NCI-H1105 treated with DMSO at 0.1 percent for 48 hours (cell line): ENCODE results near the gene USP20.
"Not testable (repeated sequence)": the region's sequence is repeated elsewhere in the genome, so short reads cannot be mapped to it uniquely, and the experiment has no call there.

Experiments used
- DNase-seq: peaks from one replicate; lab custom pipeline; 2025; lab: John Stamatoyannopoulos, UW

USP20 gene

DNA sequence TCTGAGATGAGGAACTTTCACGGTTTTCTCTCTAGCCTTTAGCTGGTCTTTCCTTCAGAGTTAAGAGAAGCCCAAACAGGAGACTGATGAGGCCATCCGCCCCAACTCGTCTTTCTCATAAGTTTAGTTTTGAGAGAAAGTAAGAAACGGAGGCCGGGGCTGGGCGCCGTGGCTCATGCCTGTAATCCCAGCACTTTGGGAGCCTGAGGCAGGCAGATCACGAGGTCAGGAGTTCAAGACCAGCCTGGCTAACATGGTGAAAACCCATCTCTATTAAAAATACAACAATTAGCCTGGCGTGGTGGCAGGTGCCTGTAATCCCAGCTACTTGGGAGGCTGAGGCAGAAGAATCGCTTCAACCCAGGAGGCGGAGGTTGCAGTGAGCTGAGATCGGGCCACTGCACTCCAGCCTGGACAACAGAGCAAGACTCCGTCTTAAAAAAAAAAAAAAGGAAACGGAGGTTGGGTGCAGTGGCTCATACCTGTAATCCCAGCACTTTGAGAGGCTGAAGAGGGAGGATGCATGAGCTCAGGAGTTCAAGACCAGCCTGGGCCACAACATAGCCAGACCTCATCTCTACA, 55.6 kb downstream of the USP20 start:
- not testable (repeated sequence) for DNase-seq

DNA sequence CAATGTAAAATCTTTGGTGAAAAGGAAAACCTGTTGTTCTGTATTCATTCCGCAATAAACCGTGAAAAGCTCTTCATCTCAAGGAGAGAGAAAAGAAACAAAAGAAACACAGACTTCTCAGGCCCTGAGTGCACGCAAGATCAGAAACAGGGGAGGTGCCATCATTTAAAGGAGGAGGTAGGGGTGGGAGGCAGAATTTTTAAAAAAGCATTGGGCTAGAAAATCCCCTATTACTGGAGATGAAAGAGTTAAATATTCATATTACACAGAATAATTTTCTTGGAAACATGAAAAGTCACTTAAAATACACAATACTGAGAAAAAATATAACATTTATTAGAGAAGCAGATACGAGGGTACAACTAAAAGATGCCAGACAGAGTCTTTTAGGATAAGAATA, 56.3 kb downstream of the USP20 start:
- no peak for DNase-seq

GRCh38 chr9:129894120-129894823, 59.0 kb downstream of the USP20 start:
- no peak for DNase-seq

GRCh38 chr9:129895376-129896268, 60.4 kb downstream of the USP20 start:
- no peak for DNase-seq

DNA sequence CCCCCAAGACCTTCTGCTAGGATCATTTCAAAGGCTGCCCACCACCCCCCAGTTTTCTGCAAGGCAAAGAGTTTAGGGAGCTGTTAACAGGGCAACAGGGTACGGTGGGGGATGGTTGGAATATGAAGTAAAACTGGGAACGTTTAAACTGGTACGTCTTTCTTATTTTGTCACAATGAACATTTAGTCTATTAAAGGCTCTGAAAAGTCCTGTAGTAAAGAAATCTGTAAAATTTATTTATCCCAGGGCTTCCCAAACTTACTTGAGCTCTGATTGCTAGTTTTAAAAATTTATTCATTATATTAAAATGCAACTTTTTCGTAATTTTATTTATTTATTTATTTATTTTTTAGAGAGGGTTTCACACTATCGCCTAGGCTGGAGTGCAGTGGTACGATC, 62.0 kb downstream of the USP20 start:
- no peak for DNase-seq

- DNase-seq: no peak
Measured at GRCh38 chr9:129898185-129898584, 62.9 kb downstream of the USP20 start.

GRCh38 chr9:129899620-129900019, 64.4 kb downstream of the USP20 start:
- no peak for DNase-seq

GRCh38 chr9:129900263-129901027, 65.2 kb downstream of the USP20 start:
- DNase-seq: no peak

DNA sequence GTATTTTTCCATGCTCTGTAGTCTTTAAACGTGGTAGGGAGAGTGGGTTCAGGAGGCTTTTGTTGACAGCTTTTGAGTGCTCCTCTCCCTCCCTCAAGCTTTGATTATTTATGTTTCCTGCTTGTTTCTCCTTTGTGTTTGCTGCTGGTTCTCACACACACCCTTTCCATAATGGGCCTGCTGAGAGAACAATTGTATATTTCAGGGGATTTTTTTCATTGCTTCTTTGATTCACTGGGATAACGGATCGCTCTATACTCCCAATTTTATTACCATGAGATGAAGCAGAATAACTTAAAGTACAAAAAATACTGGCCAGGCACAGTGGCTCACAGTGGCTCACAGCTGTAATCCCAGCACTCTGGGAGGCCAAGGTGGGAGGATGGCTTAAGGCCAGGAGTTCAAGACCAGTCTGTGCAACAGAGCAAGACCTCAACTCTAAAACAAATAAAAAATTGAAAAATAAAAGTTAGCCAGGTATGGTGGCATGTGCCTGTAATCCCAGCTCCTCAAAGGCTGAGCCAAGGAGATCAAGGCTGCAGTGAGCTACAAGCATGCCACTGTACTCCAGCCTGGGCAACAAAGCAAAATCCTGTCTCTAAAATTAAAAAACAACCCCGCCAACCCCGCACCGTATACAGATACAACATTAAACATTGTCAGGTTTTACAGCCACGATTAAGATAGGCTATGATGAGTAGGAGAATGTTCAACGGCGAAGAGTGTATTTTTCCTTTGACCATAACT, 66.9 kb downstream of the USP20 start:
- no peak for DNase-seq

- no peak for DNase-seq
Measured at GRCh38 chr9:129902740-129903134, 67.5 kb downstream of the USP20 start.

- no peak for DNase-seq
Measured at GRCh38 chr9:129904734-129905133, 69.5 kb downstream of the USP20 start.

GRCh38 chr9:129906298-129906697, 71.0 kb downstream of the USP20 start:
- DNase-seq: no peak

GRCh38 chr9:129907201-129907600, 71.9 kb downstream of the USP20 start:
- no peak for DNase-seq

- DNase-seq: no peak
Measured at GRCh38 chr9:129908906-129909305, 73.6 kb downstream of the USP20 start.

DNA sequence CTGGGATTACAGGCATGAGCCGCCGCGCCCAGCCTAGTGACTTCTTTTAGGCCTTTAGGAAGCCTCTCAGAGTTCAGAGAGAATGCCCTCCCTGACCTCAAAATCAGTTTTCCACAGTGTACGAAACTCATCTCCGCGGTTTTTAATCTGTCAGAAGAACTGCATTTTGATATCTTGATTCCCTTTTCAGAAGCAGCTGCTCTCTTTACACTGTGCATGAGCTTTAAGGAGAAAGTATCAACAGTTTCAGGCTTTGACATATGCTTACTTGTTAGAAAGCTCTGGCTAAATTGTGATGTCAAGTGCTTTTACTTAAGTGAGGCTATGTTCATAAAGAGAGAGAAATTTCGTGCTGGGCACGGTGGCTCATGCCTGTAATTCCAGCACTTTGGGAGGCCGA, 74.6 kb downstream of the USP20 start:
- DNase-seq: no peak

- no peak for DNase-seq
Measured at GRCh38 chr9:129910628-129911567, 75.6 kb downstream of the USP20 start.

- no peak for DNase-seq
Measured at GRCh38 chr9:129914051-129914450, 78.8 kb downstream of the USP20 start.

DNA sequence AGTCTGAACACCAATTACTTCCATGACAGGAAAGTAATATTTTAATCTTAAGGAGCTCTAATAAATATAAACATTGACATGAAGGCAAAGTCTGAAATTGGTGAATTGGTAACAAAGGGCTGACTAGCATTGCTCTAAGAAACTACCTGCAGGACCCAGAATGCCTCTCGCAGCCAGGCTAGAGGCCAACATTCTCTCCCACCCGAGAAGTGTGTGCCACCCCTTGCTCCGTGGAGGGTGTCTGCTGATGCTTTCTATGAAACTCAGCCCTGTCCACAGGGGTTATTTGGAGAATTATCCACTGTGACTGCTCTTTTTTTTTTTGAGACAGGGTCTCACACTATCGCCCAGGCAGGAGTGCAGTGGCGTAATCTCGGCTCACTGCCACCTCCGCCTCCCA, 81.4 kb downstream of the USP20 start:
- no peak for DNase-seq

DNA sequence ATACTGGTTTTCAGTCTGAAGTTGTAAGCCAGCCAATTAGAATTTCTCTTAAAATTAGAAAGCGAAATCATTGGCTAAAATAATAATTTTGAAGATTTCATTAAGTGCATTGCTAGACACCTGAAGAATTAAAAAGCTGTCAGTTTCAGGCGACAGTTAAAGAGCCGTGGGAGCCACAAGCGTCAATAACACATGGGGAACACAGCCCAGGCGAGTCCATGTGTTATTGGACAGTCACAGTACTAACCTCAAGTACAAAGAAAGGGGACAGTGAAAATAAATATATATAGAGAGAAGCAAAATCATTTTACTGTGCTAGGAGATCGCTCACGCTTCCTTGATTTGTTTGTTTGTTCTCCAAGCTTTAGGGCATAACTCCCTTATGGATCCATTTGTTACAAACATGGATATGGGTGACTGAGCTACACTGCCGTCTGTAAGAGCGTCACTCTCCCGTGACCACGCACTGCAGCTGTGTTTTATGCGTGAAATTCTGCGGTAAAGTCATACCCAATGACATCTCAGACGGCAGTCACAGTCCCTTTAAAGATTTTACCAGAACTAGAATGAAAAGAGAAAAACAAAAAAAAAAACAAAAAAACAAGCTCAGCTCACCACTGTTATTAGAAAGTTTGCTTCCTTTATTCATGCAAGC, 83.2 kb downstream of the USP20 start:
- DNase-seq: no peak

GRCh38 chr9:129919277-129919676, 84.0 kb downstream of the USP20 start:
- no peak for DNase-seq
